Activated T-cell treated with anti-CD3 and anti-CD28 coated beads, Interleukin-2, amount 50 U/mL, for 72 hours (primary cell): ENCODE results near the gene MYL5. TPM values are rescaled to one million over a fixed set of nuclear protein-coding genes. Genes with fewer than 3 reads are reported as not detected.
A peak's percentile ranks its signal among the peaks of the same experiment; 100 is the strongest.

Source experiments
- ATAC-seq, 2 donors: fragments of 150-1000 bp; cut with Tn5 transposase; replicated peaks in 1 of 2; 2 replicates each; pipeline ENCODE4 v1.10.0; 2021; ENCODE audit warnings: moderate library complexity in 2 of 2, mild to moderate bottlenecking in 1 of 2
- DNase-seq, 2 donors: peaks; one replicate each; pipeline ENCODE4 v3.0.0; 2021 to 2022; ENCODE audit warnings: mixed read lengths in 1 of 2
- H3K27ac Mint-ChIP-seq: one replicate; pipeline ENCODE4 v1.8.0; 2022; ENCODE audit warnings: mild to moderate bottlenecking, moderate library complexity, mixed read lengths
- H3K27me3 Mint-ChIP-seq: one replicate; pipeline ENCODE4 v1.8.0; 2022; ENCODE audit warnings: low read depth, mixed read lengths
- H3K36me3 Mint-ChIP-seq, 2 donors: one replicate each; pipeline ENCODE4 v1.8.0; 2022; ENCODE audit warnings: mixed read lengths in 2 of 2, mild to moderate bottlenecking in 1 of 2; ENCODE audit not compliant: insufficient read depth in 2 of 2
- H3K4me1 Mint-ChIP-seq: one replicate; pipeline ENCODE4 v1.8.0; 2022; ENCODE audit warnings: low read depth, mixed read lengths
- H3K4me3 Mint-ChIP-seq, 2 donors: one replicate each; pipeline ENCODE4 v1.8.0; 2022; ENCODE audit warnings: mild to moderate bottlenecking in 2 of 2, mixed read lengths in 2 of 2, moderate library complexity in 2 of 2
- H3K9me3 Mint-ChIP-seq, 2 donors: one replicate each; pipeline ENCODE4 v1.8.0; 2022; ENCODE audit warnings: mixed read lengths in 2 of 2
- total RNA-seq, 2 donors: library from RNA; stranded (reverse); gene quantifications; one replicate each; pipeline ENCODE4 v1.2.3, GENCODE V29; 2022

The MYL5 gene
- total RNA-seq, 2 donors from 2014 or later: 21.3 TPM

DNA sequence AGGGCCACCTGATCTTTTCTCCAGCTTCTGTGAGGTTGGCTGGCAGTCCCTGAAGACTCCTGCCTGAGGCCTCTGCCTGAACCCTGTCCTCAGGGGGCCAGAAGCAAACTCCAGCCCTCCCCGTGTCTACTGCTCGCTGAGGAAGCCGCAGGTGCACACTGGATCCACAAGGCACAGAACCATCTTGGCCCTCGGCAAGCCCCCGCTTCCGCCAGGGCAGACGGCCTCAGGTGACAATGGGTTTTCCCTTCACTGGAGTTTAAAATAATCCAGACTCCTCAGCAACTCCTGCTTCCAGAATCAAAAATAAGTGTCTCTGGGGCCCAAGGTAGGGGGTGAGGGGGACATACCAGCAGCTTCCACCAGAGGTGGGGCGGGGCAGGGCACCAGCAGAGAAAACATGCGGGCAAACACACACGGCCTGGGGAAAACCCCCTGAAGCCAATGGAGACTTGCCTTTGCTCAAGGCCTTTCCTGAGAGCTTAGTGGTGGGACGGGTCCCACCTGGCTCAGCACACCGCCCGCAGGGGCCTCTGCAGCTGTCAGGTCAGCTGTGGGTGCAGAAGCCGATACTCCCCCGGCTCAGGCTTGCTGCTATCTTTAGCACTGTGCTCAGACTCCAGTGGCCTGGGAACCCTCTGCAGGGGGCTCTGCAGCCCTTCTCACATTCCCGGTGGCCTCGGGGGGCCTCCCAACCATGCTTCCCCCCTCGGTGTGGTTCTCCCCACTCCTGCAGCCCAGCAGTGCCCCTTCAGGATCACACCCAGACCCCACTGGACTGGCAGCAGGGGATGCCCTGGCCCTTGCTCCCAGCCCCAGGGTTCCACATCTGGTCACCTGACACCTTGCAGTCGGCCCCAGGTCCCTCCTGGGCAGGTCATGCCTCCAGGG lies 1.9 kb downstream of the MYL5 start:
- Mint-ChIP-seq H3K27ac (no peak overlapping the region), H3K4me3 (peak overlapping the region; percentile 28 to 56), H3K9me3 (no peaks in the 10 kb centered on the region), H3K4me1 (peaks cover 17% of the 10 kb centered on the region), H3K36me3 (peaks cover 2 to 5% of the 10 kb centered on the region in 2 donors), H3K27me3 (no peaks in the 10 kb centered on the region)
- ATAC-seq: no peak
- DNase-seq: no peak

DNA sequence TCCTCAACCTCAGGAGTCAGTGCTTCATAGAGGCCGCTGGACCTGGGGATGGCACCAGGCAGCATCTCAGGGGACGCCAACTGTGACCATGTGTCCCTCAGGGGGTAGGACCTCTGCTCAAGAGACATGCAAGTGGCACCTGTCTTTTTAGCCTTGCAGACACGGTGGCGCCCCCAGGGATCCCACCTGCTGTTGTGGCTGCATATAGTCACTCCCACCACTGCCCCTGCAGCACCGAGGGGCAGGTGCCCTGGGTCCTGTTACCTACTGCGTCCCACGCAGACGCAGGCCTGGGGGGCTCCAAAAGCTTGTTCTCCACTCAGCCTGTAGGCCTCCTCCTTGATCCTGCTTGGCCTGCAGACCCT lies 2.5 kb downstream of the MYL5 start:
- Mint-ChIP-seq H3K27me3 (no peaks in the 10 kb centered on the region), H3K4me1 (peaks cover 17% of the 10 kb centered on the region), H3K36me3 (peaks cover 2 to 5% of the 10 kb centered on the region in 2 donors), H3K4me3 (peak overlapping the region in 1 of 2 donors; percentile 28), H3K9me3 (no peaks in the 10 kb centered on the region), H3K27ac (no peak overlapping the region)
- no peak for ATAC-seq
- no peak for DNase-seq

DNA sequence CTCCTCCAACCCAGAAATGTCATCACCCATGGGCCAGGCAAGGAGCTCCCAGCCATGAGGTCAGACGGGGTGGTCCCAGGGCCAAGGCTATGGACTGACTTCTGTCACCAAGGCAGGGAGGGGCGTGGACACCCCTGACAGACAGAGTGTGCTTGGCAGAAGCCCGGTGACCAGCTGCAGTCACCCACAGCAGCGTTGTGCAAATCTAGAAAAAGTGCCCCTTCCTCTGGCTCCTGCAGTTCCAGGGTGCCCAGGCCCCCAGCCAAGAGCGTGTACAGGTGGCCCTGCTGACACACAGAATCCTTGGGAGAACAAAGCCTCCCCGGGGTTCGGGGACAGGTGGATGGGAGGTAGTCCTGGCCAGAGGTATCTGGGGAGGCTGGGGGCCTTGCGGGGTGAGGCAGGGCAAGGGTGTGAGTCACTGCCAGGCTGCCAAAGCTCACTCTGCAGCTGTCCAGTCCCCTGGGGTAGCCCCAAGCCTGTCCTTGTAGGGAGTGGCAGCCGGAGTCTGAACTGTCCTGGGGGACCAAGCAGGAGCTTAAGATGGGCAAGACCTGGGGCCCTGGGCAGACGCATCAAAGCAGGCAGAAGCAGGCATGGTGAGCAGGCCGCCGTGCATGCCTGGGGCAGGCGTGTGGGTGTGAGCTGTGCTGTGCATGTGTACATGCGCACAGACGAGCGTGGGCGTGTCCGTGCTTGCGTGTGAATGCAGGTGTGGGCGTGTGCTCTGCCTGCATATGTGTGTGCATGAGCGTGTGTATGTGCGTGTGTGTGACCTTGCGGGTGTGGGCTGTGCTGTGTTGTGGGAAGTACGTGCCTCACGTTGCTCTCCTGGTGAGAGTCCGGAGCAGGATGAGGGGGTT lies 3.3 kb downstream of the MYL5 start:
- no peak overlapping the region for H3K27ac Mint-ChIP-seq
- ATAC-seq: no peak
- peak; percentile 31 to 33 for DNase-seq
- H3K36me3 Mint-ChIP-seq: peaks cover 2 to 5% of the 10 kb centered on the region in 2 donors
- peaks cover 16% of the 10 kb centered on the region for H3K4me1 Mint-ChIP-seq
- no peak overlapping the region for H3K4me3 Mint-ChIP-seq
- no peaks in the 10 kb centered on the region for H3K27me3 Mint-ChIP-seq
- H3K9me3 Mint-ChIP-seq: no peaks in the 10 kb centered on the region

DNA sequence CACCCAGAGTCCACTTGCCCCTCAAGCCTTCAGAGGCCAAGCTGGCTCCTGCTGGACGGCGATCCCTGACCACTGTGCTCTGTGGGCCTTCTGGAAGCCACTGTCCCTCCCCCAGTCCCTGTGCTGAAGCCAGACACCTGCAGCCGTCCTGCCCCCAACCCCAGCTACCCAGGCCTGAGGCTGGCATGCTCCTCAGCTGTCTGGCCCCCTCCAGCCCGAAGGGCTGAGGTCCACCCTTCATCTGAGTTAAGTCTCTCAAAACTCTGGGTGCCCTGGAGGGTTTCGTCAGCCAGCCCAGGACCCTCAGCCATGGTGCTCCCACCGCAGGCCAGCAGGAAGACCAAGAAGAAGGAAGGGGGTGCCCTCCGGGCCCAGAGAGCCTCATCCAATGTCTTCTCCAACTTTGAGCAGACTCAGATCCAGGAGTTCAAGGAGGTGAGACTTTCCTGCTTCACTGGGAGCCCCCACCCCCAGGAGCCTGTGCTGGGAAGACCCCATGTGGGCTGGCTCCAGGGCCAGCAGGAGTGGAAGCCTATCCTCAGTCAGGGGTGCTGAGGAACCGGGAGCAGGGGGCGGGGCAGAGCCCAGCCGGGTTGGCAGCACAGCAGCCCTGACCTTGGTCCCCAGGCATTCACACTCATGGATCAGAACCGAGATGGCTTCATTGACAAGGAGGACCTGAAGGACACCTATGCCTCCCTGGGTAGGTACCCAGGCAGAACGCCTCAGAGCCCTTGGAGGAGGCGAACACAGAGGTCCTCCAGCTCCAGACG lies 4.2 kb downstream of the MYL5 start:
- ATAC-seq: no peak
- Mint-ChIP-seq H3K27ac (no peak overlapping the region), H3K4me3 (no peak overlapping the region), H3K27me3 (no peaks in the 10 kb centered on the region), H3K4me1 (peaks cover 8% of the 10 kb centered on the region), H3K9me3 (no peaks in the 10 kb centered on the region), H3K36me3 (no peaks in the 10 kb centered on the region)
- no peak for DNase-seq

DNA sequence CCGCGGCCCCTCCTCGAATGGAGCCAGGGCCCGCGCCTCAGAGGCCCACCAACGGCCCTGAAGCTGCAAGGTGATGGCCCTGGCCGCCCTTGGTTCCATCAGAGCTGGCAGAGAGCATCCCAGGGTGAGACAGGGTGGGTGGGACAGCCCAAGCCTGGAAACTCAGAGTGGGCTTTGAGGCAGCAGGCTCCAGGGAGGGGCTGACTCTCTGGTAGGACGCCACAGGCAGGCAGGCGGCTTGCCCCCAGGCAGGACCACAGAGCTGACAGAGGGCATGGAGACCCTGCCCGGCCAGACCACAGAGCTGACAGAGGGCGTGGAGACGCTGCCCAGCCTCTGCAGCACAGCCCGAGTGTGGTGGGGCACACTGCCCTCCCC lies 4.8 kb downstream of the MYL5 start:
- no peaks in the 10 kb centered on the region for H3K36me3 Mint-ChIP-seq
- no peak overlapping the region for H3K27ac Mint-ChIP-seq
- DNase-seq (no peak), ATAC-seq (no peak)
- peaks cover 6% of the 10 kb centered on the region for H3K4me1 Mint-ChIP-seq
- no peaks in the 10 kb centered on the region for H3K27me3 Mint-ChIP-seq
- no peak overlapping the region for H3K4me3 Mint-ChIP-seq
- no peaks in the 10 kb centered on the region for H3K9me3 Mint-ChIP-seq

DNA sequence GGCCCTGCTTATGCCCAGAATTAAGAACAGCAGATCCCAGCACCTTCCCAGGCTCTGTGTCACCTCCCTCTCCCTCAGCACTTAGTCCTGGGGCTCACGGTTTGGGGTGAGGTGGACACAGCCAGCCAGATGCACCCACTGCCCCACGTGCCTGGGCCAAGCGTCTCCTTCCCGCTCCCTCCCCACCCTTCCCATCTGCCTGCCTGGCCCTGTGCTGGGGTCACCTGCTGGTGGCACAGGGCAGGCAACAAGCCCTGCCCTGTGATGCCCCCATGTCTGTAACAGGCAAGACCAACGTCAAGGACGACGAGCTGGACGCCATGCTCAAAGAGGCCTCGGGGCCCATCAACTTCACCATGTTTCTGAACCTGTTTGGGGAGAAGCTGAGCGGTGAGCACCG lies 5.3 kb downstream of the MYL5 start:
- no peak overlapping the region for H3K27ac Mint-ChIP-seq
- ATAC-seq: no peak
- DNase-seq: no peak
- peaks cover 6% of the 10 kb centered on the region for H3K4me1 Mint-ChIP-seq
- no peaks in the 10 kb centered on the region for H3K9me3 Mint-ChIP-seq
- peak overlapping the region in 1 of 2 donors; percentile 32 for H3K4me3 Mint-ChIP-seq
- no peaks in the 10 kb centered on the region for H3K27me3 Mint-ChIP-seq
- no peaks in the 10 kb centered on the region for H3K36me3 Mint-ChIP-seq

DNA sequence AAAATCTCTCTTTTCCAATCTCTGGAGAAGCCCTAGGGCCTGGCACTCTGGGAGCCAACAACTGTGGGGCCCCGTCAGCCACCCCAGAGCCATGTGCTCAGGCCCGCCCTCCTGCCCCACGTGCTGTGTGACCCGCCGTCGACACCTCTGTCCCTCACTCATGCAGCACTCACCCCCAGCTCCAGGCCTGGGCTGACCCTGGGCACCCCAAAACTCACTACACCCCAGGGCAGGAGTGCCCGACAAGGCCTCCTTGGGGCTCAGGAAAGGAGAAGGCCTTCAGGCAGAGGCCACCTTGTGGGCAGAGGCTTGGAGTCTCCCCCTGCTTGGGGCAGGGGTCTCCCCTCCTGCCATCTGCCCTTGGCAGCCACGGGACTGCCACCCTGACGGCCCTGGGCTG lies 5.7 kb downstream of the MYL5 start:
- H3K9me3 Mint-ChIP-seq: no peaks in the 10 kb centered on the region
- peak overlapping the region; percentile 71 to 74 for H3K4me3 Mint-ChIP-seq
- no peaks in the 10 kb centered on the region for H3K27me3 Mint-ChIP-seq
- H3K4me1 Mint-ChIP-seq: peaks cover 6% of the 10 kb centered on the region
- DNase-seq: no peak
- ATAC-seq: no peak
- H3K27ac Mint-ChIP-seq: no peak overlapping the region
- H3K36me3 Mint-ChIP-seq: no peaks in the 10 kb centered on the region

DNA sequence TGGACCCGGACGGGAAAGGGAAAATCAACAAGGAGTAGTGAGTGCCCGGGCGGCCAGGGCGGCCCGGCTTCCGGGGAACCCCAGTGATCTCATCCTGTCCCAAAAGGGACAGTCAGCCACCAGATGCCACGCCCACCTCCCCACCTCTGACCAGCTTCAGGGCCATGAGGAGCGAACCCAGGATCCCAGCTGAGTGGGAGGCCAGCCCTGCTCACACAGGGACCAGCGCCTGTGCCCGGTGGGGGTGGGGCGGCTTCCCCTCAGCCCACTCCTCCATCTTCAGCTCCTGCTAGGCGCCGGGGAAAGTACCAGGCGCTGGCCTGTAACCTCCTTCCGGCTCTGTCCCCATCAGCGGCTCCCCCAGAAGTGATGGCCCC lies 6.2 kb downstream of the MYL5 start:
- H3K4me1 Mint-ChIP-seq: peaks cover 6% of the 10 kb centered on the region
- peak; percentile 9 to 26 for ATAC-seq

DNA sequence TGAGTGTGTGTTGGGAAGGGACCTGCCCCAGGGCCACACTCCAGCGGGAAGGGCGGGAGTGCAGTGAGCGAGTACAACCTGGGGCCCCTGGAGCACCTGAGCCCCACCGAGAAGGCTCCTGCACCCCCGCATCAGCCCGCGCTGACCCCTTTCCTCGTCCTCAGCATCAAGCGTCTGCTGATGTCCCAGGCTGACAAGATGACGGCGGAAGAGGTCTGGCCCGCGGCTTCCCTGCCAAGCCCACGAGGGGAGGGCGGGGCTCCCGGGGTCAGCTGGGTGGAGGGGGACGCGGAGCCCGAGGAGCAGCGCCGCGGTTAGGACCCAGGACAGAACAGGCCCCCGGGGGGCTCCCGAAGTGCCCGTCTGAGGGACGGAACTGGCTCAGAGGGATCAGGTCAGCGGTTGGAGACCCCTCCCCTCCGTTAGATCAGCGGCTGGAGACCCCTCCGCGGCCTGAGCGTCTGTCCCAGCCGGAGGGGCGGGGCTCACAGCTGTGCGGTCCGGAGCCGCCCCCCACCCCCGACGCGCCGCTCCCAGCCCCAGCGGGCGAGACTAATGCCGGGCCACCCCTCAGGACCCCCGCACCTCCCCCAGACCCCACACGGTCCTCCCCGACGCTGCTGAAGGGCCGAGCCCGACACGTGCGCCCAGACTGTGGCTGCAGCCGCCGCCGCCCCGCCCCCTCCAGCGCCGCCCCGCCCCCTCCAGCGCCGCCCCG lies 6.7 kb downstream of the MYL5 start:
- ATAC-seq (peak; percentile 54 to 71), DNase-seq (peak; percentile 66 to 76)
- Mint-ChIP-seq H3K36me3 (no peaks in the 10 kb centered on the region), H3K4me1 (peaks cover 6% of the 10 kb centered on the region), H3K4me3 (peak overlapping the region; percentile 71 to 74), H3K9me3 (no peaks in the 10 kb centered on the region), H3K27me3 (no peaks in the 10 kb centered on the region), H3K27ac (no peak overlapping the region)

More for the DNA sequence above, 6.2 kb downstream of the MYL5 start:
- no peaks in the 10 kb centered on the region for H3K27me3 Mint-ChIP-seq
- H3K9me3 Mint-ChIP-seq: no peaks in the 10 kb centered on the region
- peak in 1 of 2 donors; percentile 23 for DNase-seq
- peak overlapping the region; percentile 71 to 74 for H3K4me3 Mint-ChIP-seq
- H3K36me3 Mint-ChIP-seq: no peaks in the 10 kb centered on the region
- no peak overlapping the region for H3K27ac Mint-ChIP-seq

DNA sequence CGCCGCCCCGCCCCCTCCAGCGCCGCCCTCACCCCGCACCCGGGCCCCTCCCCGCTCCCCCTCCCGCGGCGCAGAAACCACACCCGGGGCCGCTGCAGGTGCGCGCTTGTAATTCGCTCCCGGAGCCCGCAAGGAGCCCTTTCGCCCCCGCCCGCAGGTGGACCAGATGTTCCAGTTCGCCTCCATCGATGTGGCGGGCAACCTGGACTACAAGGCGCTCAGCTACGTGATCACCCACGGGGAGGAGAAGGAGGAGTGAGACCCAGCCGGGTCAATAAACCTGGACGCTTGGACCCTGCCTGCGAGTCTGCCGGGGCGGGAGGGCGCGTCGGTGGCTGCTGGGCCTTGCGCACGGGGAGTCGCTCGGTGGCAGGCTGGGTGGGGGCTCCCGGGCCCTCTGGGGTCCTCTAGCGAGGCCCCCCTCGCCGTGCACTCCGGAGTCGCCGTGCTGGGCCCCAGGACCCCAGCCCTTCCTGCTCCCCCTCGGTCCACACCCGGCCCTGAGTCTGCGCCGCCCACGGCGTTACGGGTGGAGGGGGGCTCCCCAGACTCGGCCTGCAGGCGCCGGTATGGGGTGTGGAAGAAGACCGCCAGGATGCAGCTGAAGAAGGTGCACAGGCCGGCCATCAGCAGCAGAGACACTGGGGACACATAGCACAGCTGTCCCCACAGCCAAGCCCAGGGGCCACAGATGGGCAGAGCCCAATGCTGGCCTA lies 7.6 kb downstream of the MYL5 start:
- peak; percentile 1 to 3 for ATAC-seq
- H3K27ac Mint-ChIP-seq: no peak overlapping the region
- H3K36me3 Mint-ChIP-seq: no peaks in the 10 kb centered on the region
- H3K9me3 Mint-ChIP-seq: no peaks in the 10 kb centered on the region
- H3K4me1 Mint-ChIP-seq: peaks cover 6% of the 10 kb centered on the region
- peak in 1 of 2 donors; percentile 35 for DNase-seq
- no peak overlapping the region for H3K4me3 Mint-ChIP-seq
- no peaks in the 10 kb centered on the region for H3K27me3 Mint-ChIP-seq

DNA sequence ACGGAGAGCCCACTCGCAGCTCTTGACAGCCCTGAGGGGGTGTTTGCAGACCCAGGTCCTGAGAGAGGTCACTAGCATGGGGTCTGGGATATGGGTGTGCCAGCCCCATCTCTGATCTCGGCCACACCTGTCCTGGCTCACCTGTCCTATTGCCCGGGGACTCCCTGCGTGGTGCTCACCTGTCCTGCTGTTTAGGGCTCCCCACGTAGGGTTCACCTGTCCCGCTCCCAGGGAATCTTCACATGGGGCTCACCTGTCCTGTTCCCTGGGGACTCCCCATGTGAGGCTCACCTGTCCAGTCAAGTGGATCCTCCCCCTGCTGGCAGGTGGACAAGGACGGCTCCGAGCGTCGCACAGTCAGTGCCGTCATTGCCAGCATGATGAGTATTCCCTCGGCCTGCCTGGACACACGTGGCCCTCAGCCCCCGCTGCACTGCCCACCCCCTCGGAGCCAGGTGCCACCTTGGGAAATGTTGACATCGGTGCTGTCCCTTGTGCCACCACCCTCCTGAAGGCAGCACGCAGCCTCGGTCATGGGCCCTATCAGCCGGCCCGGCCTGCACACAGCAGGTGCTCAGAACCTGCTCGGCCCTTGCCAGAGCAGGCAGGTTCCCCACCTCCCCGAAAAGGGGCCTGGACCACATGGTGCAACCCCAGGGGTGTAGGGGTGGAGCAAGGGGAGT lies 8.3 kb downstream of the MYL5 start:
- H3K27me3 Mint-ChIP-seq: peaks cover 2% of the 10 kb centered on the region
- no peak overlapping the region for H3K4me3 Mint-ChIP-seq
- ATAC-seq: no peak
- no peaks in the 10 kb centered on the region for H3K36me3 Mint-ChIP-seq
- no peak for DNase-seq
- no peak overlapping the region for H3K27ac Mint-ChIP-seq
- H3K4me1 Mint-ChIP-seq: peaks cover 6% of the 10 kb centered on the region
- no peaks in the 10 kb centered on the region for H3K9me3 Mint-ChIP-seq
